ENCODE data around the gene GRIK4. TPM values are rescaled to one million over a fixed set of nuclear protein-coding genes. Genes with fewer than 3 reads are reported as not detected.

The GRIK4 gene
- total and polyA plus RNA-seq, 8 donors = 0.02 TPM; not detected in 7

DNA sequence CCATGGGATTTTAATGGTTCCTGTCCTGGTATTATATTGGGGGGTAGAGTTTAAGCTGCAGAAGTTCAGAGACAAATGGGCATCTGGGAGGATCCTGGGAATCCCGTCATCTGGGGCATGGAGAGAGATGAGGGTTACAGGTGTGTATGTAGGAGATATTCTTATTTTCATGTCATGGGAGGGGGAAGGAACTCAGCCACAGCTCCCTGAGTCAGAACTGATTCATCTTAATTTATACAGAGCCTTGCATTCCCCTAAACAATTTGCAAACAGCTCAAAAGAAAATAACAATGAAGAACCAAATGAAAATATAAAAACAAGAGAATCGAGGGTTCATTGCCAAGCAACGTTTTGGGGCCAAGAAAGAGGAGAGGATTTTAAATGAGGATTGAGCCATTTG, 356.4 kb downstream of the GRIK4 start:
- no peak overlapping the region for H3K27ac ChIP-seq
- ATAC-seq (no peak), FAIRE-seq (no peak), DNase-seq (no peak)
- H3K4me1 ChIP-seq = no peaks in the 10 kb centered on the region
- H3K27me3 ChIP-seq = no peaks in the 10 kb centered on the region
- WGBS, 2 donors = 36 to 47% methylated on average over 3 of the region's 3 CpGs
- no peaks in the 10 kb centered on the region for H3K36me3 ChIP-seq
- intact Hi-C loops (cut with DNase I) = no loop called here
- no peak overlapping the region for H3K4me3 ChIP-seq
- TF ChIP-seq, protein P1, sequence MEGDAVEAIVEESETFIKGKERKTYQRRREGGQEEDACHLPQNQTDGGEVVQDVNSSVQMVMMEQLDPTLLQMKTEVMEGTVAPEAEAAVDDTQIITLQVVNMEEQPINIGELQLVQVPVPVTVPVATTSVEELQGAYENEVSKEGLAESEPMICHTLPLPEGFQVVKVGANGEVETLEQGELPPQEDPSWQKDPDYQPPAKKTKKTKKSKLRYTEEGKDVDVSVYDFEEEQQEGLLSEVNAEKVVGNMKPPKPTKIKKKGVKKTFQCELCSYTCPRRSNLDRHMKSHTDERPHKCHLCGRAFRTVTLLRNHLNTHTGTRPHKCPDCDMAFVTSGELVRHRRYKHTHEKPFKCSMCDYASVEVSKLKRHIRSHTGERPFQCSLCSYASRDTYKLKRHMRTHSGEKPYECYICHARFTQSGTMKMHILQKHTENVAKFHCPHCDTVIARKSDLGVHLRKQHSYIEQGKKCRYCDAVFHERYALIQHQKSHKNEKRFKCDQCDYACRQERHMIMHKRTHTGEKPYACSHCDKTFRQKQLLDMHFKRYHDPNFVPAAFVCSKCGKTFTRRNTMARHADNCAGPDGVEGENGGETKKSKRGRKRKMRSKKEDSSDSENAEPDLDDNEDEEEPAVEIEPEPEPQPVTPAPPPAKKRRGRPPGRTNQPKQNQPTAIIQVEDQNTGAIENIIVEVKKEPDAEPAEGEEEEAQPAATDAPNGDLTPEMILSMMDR (IDR thresholded peaks at IDR 0.05) = no peak
- H3K9me3 ChIP-seq = no peaks in the 10 kb centered on the region

DNA sequence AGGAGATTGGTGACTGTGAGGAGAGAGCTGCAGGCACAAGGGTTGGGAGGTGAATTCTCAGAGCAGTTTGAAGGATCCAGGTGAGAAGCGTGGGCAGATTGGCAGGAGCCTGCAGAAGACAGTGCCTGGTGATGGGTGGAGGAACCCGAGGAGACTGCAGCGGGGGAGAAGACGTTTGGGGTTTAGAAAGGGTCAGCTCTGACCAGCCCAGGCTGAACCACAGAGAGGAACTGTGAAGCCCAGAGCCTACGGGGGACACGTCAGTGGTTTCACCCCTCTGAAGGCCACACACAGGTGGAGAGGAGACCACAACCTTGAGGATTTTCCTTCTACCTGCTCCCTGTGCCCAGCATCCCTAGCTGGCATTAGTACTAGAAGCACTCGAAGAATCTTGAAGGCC, 357.5 kb downstream of the GRIK4 start:
- Histone ChIP-seq H3K4me1 (no peaks in the 10 kb centered on the region), H3K9me3 (no peaks in the 10 kb centered on the region), H3K4me3 (no peak overlapping the region), H3K27ac (no peak overlapping the region), H3K27me3 (no peaks in the 10 kb centered on the region), H3K36me3 (no peaks in the 10 kb centered on the region)
- FAIRE-seq = no peak
- intact Hi-C loops (cut with DNase I) = no loop called here
- WGBS, 2 donors = 52 to 61% methylated on average over 7 of the region's 7 CpGs
- no peak for ATAC-seq
- DNase-seq = no peak
- TF ChIP-seq, protein P1 (IDR thresholded peaks at IDR 0.05) = no peak

DNA sequence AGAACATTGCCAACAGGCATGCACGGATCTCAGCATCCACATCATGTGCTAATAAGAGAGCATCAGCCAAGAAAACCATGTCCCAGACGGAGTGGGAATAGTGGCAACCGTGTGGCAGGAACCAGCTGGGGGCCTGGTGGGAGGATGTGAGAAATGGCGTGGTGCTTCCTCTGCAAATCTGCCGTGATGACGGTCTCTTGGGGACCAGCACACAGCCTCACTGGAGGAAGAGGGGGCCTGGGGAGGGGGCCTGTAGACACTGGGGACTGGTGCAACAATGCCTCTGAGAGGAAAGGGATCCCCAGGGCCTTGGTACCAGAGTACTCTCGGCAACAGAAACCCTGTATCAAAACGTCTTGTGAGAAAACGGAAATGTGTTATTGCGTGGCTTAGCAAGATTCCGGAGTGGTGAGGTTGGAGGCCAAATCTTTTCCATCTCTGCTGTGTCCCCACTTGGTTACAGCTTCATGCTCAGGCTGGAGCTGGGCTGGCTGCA, 358.0 kb downstream of the GRIK4 start:
- no peak for ATAC-seq
- Histone ChIP-seq H3K9me3 (no peaks in the 10 kb centered on the region), H3K4me1 (no peaks in the 10 kb centered on the region), H3K27me3 (no peaks in the 10 kb centered on the region), H3K4me3 (no peak overlapping the region), H3K27ac (no peak overlapping the region), H3K36me3 (no peaks in the 10 kb centered on the region)
- DNase-seq = no peak
- TF ChIP-seq, protein P1 (IDR thresholded peaks at IDR 0.05) = no peak
- intact Hi-C loops (cut with DNase I) = no loop called here
- 56 to 66% methylated on average over 11 of the region's 11 CpGs for WGBS, 2 donors
- no peak for FAIRE-seq

DNA sequence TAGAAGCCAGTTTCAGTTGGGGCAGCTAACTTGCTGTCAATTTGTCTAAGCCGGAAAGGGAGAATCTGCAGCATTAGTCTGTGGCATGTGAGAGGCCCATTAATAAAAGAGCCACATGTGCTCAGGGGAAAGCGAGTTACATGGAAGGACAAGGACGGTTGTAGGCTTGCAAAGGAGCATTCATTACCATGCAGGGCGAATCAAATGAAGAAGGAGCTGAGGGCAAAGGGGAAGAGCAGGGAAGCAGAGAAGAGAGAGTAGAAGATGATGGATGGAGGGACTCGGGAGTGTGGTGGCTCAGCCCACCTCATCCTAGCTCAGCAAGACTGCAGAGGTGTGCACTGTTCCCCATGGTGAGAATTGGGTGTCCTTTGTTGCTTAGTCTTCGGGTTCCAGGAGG, 359.6 kb downstream of the GRIK4 start:
- H3K4me1 ChIP-seq = no peaks in the 10 kb centered on the region
- no peak for DNase-seq
- H3K36me3 ChIP-seq = no peaks in the 10 kb centered on the region
- no peaks in the 10 kb centered on the region for H3K9me3 ChIP-seq
- TF ChIP-seq, protein P1 (IDR thresholded peaks at IDR 0.05) = no peak
- WGBS, 2 donors = 55 to 58% methylated on average over 6 of the region's 6 CpGs
- FAIRE-seq = no peak
- H3K27me3 ChIP-seq = no peaks in the 10 kb centered on the region
- H3K4me3 ChIP-seq = no peak overlapping the region
- intact Hi-C loops (cut with DNase I) = no loop called here
- ATAC-seq = no peak
- no peak overlapping the region for H3K27ac ChIP-seq

DNA sequence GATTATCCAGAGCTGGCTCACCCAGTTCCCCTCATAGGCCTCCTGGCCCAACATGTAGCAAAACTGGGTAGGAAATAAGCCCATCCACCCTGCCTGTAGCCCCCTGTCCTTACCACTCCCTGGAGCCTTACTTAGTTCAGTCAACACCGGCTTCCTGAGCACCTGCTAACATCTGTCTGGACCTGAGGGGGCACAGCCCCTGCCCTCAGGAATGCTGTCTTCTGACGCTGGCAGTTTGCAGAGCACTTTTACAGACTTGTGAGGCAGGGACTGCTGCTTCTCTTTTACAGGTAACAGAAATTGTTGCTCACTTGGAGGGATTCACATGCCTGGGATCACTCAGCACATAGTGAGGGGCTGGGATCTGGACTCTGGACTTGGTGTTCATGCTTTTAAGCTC, 360.4 kb downstream of the GRIK4 start:
- TF ChIP-seq, protein P1 (IDR thresholded peaks at IDR 0.05) = no peak
- no peaks in the 10 kb centered on the region for H3K36me3 ChIP-seq
- intact Hi-C loops (cut with DNase I) = no loop called here
- H3K9me3 ChIP-seq = no peaks in the 10 kb centered on the region
- 48 to 59% methylated on average over 2 of the region's 2 CpGs for WGBS, 2 donors
- ATAC-seq = no peak
- H3K4me3 ChIP-seq = no peak overlapping the region
- no peak for DNase-seq
- no peaks in the 10 kb centered on the region for H3K4me1 ChIP-seq
- no peaks in the 10 kb centered on the region for H3K27me3 ChIP-seq
- no peak for FAIRE-seq
- no peak overlapping the region for H3K27ac ChIP-seq

Measured in pancreas (tissue), 10 donors.